Stimulated activated CD4-positive, alpha-beta T cell treated with anti-CD3 and anti-CD28 coated beads, Interleukin-1b, Interleukin-23, amount 100 ng/mL, for 48 hours (primary cell): ENCODE measurements around the gene GNAL.
"Not testable (repeated sequence)": the region's sequence is repeated elsewhere in the genome, so short reads cannot be mapped to it uniquely, and the experiment has no call there.

Experiments used
- DNase-seq: peaks from one replicate; pipeline ENCODE4 v3.0.0-alpha.2; 2020

The GNAL gene

DNA sequence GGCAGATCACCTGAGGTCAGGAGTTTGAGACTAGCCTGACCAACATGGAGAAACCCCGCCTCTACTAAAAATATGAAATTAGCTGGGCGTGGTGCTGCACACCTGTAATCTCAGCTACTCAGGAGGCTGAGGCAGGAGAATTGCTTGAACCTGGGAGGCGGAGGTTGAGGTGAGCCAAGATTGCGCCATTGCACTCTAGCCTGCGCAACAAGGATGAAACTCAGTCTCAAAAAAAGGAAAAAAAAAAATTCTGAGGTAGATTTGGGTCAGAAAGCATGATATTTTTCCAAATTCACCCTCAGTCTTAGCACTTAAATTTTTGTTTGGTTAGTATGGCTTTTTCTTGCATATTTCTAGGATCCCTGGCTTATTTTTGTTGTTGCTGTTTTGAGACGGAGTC, 165.5 kb downstream of the GNAL start:
- not testable (repeated sequence) for DNase-seq

DNA sequence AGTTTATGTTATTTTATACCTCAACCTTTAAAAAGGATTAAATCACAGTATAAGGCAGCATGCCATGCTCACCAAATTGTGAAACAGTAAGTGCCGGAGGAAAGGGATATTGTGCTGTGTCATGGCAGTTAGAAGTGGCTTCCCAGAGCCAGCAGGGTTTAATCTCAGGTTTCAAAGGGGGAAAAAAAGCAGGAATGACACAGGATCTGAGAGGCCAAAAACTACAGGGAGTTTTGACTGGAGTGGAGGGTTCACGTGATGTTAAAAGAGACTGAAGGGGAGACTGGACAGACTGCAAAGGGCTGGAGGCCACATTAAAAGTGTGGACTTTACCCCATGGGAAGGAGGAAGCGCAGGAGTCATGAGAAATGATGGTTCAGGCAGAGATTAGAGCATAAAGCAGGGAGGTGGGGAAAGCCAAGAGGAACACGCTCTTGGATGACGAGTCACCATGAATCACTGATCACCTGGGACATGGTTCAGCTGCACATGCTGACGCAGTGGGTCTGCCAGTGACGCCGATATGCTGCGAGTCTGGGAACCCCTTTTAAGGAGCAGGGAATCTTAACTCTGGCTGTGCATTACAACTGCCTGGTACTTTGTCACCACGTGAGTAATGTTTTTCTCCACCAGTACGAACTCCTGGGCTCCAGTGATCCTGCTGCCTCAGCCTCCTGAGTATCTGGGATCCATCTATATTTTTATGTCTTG, 168.3 kb downstream of the GNAL start:
- no peak for DNase-seq

DNA sequence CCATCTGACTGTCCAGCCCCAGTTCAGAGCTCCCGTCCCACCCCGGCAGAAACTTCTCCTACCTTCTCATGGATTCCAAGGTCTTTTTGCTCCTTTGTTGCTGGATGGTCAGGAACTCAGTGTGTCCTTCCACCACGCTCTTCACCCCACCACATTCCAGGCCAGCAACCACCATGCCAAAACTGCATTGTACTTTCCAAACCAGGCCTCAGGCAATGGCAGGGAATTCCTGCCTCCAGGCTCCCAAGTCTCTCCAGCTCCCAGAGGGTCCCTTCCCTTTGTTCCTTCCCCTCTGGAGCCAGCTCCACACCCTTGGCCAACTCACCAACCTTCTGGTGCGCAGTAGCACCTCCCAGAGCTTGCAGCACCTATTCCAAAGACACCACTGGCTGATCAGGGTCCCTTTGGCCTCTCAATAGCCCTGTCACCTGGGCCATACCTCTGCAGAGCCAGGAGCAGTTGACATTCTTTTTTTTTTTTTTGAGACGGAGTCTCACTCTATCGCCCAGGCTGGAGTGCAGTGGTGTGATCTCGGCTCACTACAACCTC, 170.3 kb downstream of the GNAL start:
- no peak for DNase-seq

DNA sequence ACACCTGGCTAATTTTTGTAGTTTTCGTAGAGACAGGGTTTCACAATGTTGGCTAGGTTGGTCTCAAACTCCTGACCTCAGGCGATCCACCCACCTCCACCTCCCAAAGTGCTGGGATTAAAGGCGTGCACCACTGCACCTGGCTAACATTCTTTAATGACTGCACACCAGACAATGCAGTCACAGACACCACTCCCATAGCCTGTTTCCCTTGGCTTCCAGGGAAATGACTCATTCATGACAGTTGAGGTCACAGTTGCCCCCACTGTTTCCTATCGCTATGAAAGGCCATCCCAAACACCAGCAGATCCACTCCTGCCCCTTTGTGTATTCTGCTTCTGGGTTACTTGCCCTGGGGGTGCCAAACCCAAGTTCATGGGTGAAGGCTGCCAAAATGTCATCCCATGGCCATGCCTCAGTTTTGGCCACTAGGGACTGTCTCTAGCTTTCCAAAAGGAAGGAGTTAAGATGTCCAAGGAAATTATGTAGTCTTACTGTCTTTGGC, 170.9 kb downstream of the GNAL start:
- DNase-seq: no peak

DNA sequence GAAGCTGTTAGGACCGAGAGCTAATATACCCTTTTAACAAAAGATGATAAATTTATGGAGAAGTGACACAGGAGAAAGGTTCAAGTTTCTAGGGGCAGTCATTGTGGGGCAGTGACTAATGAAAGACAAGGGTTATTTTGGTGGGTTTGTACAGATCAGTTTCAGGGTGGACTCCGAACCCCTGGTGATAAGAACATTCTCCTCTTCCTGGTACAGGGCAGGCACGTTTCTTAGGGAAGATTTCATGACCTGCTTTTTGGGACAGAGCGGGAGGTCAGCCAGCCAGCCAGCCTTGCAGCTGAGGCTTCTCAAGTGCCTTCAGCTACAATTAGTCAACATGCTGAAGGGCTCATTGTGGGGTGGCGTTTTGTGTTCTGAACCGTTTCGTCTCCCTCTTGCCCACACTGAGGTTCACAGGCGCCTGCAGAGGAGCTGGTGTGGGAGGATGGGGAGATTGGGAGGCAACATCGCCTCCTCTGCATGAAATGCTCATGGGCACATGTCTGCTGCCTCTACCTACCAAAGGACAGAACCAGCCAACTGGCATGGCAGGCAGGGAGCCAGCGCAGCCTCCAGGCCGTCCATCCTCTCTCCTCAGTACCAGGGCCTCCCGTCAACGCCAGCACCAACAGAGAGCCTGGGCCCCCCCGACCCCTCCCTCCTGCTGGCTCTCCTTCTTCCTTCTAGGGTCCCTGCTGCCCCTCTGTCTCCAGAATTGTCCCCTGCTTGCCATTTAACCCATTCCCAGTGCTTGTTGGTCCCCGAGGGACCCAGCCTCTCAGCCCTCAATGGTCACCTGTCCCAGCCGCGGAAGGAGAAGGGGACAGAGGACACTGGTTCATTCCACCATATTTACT, 171.8 kb downstream of the GNAL start:
- no peak for DNase-seq

DNA sequence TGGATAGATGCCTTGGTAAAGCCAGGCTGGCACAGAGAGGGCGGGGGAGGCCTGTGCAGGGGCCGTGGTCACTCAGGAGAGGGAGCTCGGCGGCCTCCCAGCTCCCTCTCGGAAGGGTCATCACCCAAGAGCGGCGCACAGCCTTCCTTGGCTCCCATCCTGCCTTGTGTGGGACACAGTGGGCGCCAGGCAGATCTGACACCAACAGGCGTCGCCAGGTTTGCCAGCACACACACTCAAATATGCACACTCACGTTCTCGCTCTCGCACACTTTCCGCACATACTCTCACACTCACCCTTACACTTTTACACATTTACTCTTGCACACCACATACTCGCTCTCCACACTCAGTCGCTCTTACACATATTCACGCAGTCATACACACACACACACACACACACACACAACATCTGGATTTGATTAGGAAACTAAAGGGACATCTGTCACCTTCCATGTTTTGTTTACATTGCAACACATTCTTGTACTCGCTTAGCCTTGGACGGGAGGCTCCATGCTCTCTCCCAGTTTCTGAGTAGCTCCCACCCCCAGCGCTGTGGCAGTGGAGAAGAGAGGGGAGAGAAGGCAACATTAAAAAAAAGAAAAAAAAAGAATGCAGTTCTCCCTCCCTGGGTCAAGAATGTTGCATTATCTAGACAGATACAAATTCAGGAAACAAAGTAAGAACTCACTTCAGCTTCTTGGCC, 172.7 kb downstream of the GNAL start:
- DNase-seq: no peak

DNA sequence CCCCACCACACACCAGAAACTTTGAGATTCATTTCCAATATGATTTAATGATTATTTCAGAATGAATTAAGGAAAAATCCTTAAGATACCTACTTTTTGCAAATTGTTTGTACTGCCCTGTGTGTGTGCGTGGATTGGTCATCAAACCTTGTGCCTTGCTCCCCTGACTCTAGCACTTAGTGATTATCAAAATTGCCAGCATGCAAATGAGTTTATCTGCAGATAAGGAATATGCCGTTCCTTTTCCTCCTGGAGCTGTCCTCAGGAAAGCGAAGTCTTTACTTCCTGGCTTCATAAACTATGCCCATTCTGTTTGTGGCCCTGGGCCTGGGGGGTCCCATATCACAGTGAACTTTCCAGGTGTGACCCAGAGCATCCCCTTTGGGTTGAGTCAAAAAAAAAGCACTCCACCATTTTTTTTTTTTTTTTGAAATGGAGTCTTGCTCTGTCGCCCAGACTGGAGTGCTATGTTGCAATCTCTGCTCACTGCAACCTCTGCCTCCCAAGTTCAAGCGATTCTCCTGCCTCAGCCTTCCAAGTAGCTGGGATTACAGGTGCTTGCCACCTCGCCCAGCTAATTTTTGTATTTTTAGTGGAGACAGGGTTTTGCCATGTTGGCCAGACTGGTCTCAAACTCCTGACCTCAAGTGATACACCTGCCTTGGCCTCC, 173.5 kb downstream of the GNAL start:
- no peak for DNase-seq

DNA sequence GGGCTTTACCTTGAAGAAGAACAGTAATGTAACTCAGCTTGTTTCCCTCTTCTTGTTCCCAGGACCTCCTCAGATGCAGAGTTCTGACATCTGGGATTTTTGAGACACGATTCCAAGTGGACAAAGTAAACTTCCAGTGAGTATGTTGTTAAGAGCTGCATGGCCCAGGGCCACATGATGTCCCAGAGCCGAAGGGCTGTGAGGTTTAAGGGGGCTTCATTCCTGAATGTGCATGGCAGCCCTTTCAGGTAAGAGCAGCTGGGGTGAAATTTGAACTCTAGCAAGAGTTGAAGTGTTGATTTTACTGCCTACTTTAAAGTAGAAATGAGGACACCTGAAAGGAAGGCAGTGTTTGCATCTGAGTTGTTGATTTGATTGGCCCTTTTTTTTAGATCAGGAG, 175.4 kb downstream of the GNAL start:
- DNase-seq: no peak

DNA sequence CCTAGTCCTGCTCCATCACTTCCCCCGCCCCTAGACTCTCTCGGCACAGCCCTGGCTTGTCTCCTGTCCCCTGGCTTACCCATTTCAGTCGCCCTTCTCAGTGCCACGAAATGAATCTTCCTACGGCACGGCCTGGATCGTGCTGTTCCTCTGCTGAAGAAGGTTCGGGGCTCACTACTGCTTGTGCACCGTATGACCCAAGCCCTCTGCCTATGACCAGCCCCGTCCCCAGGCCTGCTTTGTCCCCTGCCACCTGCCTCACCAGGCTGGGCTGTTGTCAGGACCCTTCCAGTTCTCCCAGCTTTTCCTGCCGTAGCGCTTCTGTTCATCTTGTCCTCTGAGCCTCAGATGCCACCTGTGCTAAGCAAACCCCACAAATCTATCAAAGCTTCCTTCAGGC, 176.0 kb downstream of the GNAL start:
- DNase-seq: no peak

DNA sequence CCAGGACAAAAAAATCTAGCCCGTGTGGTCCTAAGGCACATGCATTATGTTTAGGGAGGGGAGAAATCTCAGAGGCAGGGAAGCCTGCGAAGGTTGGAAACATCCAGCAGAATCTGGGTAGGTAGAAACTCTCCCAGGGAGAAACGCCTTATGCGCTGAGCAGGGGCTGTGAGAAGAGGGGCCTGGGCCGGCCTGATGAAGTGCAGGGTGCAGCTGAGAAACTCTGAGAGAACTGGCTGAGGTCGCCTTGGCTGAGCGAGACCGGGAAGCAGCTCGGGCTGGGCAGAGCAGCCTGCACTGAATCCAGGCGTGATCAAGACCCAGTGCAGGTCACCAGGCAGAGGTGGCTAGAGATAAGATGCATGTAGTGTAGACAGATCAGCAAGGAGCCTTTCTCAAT, 177.3 kb downstream of the GNAL start:
- no peak for DNase-seq

DNA sequence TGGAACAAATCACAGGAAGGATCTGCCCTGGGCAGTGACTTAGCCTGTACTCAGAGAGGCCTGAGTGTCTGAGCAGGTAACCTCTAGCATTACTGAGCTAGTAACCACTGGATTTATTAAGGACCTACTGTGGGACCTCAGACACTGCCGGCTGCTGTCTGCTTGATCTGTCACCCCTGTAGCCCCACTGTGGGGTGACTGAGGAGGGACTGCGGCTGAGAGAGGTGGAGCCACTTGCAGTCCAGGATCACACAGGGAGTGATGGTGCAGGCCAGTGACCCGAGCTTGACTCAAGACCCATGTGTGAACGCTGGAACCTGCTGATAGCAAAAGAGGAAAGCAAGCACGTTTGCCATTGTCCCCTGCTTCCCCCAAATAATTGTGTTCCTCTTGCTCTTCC, 177.7 kb downstream of the GNAL start:
- no peak for DNase-seq

DNA sequence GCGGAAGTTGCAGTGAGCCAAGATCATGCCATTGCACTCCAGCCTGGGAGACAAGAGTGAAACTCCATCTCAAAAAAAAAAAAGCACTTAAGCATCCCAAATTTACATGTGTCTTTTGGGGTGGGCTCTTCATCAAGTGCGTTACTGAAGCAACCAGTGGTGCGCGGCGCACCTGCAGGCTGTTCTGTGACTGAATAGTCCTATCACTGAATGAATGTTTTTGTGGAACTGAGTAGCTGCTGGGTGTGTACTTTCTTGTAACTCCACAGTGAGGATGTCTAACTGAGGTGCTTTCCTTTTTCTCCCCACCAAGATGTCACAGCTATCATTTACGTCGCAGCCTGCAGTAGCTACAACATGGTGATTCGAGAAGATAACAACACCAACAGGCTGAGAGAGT, 179.2 kb downstream of the GNAL start:
- DNase-seq: no peak

DNA sequence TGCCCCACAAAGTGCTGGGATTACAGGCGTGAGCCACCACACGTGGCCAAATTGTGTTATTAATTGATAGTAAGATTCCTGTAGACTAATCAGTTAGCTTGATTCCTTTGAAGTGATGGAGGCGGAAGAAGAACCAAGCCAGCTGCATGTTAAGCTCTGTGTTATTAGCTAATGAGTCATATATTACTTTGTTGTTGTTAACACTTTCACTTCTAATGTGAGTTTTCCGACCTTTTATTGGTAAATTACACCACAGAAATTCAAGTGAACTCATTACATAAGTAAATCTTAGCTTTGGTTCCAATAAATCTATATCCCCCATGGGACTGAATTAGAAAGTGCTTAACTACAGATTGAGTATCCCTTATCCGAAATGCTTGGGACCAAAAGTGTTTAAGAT, 182.4 kb downstream of the GNAL start:
- DNase-seq: no peak

DNA sequence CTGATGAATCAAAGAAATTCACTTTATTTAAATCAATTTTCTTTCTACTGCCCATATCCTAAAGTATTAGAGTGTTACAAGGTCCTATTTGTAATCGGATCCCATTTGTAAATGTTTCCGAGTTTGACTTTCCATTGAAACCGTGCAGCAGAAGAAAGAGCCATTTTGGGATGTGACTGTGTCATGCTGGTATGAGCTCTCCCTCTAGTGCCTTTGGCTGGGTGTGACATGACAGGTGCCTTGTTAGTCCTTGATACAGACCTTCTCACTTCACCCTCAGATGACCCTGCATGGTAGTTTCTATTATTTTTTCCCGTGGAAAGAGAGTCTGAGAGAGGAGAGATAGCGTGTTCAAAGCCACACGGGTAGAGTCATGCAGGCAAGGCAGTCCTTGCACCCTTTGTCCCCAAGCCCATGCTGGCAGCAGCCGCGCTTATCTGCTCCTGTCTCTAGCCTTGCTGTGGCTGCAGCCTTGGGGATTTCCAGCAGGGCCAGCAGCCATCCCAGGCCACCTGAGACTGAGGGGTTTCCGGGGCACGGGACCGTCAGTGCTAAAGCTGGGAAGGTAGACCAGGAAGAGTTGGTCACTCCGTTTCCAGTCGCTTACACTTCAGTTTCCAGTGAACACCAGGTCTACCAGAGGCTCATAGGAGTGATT, 183.5 kb downstream of the GNAL start:
- no peak for DNase-seq

DNA sequence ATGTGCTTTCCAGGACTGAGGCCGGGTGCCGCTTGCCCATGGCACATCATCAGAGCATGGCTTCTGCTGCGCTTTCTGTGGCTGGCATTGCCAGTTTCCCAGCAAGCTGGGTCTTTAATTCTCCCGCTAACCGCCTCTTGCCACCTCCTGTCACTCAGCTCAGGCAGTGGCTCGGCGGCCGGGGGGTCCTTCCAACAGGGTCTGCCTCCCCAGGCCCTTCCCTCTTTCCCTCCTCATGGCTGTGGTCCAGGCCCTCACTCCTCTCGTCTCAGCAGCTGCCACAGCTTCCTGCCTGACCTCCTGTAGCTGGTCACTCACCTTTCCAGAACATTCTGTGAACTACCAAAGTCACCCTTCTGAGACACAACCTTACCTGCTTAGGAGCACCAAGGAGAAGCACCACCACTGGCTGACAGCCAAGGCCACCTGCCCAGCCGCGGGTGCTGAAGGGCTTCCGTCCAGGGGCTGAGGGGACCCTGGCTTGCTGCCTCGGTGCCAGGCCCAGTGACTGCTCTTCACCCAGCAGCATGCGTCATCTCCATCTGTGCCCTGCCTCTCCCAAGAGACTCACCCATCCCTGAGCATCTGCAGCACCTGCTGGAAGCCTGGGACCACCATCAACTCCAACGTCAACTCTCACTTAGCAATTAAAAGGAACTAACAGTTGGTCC, 184.7 kb downstream of the GNAL start:
- no peak for DNase-seq

DNA sequence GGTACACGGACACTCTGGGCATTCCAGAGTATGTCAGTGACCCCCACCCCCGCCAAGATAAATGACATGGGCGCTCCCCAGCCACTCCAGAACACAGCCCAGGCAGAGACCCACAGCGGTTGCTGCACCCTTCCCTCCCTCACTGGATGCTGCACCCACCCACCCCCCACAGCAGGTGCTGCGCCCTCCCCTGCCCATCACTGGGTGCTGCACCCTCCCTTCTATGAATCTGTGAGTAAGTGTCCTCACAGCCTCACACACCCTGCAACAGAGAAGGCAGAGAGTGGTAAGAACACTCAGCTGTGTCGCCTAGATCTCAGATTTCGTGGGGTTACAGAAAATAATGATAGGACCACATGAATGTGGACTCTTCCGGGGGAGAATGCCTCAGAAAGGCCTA, 185.6 kb downstream of the GNAL start:
- DNase-seq: no peak

DNA sequence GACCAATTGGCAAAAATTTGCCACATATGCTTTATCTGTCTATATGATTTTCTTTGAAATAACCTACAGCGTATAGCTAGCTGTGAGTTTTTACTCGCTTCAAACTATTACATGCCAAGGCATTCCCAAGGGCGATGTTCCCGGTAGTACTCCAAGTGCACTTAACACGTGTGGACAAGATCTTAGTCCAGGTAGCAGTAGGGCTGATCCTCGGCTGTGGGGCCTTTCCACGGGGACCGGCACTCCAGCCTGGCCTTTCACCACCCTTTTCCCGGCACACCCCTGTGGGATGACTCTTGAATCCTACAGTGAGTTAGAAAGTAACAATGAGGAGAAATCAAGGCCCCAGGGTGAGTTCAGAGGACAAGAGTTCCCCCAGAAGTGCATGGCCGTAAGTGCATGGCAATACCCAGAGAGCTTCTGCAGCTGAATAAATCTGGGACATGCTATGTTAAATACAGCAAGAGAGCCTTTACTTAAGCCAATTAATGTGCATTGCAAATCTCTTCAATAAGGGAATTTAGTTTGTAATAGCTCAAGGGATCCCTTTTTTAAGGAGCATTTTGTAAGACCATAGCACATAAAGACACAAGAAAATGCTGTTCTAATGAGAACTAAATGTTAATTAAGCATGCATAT, 188.6 kb downstream of the GNAL start:
- DNase-seq: no peak

DNA sequence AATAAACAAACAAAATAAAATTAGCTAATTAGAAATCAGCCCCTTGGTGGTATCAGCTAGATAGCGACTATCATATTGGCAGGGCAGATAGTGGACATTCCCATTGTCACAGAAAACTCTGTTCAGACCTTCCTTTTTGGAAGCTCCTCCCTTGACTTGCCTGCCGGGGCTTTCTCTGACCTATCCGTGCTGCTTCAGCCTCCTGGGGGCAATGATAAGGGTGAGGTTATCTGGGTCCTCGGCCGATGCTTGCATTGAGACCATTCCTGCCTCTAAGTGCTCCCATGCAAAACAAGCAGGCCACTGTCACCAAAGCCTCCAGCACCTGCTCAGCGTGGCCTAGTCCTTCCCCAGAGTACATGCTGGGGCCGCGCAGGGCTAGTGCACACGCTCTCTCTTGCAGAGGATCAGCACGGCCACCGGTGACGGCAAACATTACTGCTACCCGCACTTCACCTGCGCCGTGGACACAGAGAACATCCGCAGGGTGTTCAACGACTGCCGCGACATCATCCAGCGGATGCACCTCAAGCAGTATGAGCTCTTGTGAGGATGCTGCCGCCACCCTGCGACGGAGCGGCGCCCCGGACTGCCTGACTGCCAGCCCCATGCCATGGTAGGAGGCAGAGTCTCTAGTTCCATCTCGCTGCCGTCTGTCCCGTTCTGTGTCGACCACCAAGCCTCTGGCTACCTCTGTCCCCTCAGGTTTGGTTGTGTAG, 191.7 kb downstream of the GNAL start:
- DNase-seq: no peak

DNA sequence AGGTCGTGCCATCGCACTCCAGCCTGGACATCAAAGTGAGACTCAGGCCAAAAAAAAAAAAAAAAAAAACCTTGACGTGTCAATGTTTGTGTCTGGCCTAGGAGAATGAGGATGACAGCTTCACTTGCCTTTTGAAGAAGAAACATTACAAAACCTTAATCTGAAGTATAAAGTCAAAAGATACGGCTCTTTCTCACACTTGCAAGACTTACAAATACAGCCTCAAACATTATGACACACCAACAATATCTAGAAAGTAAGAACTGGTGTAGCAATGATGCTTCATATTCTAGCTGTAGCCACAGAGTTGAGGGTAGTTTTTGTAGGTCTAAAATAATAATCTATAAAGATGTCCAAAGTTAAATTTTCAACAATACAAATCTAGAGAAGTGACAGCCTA, 193.6 kb downstream of the GNAL start:
- no peak for DNase-seq

DNA sequence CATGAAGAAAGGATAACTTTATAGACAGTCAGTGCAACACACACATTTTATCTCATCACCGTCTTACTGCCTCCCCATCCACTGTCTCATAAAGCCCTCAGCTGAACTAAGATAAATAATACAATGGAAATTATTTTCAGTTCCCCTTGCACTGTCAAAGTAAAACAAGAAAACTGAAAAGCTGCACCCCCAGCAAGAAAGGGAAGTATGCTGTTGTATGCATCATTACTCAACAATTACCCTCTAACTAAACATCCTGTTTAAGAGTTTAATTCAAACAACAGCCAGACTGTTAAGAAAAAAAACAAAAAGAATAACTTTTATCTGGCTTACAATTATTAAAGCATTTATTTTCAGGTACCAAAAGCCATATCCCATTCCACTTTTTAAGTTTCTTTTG, 194.1 kb downstream of the GNAL start:
- DNase-seq: no peak
